ENCODE measurements around the gene ENTREP3. TPM values are rescaled to one million over a fixed set of nuclear protein-coding genes. Genes with fewer than 3 reads are reported as not detected.
A peak's percentile ranks its signal among the peaks of the same experiment; 100 is the strongest.
"Not testable (repeated sequence)": the region's sequence is repeated elsewhere in the genome, so short reads cannot be mapped to it uniquely, and the experiment has no call there.

The ENTREP3 gene
- total RNA-seq, 2 donors from 2014 or later, result 8.6 to 9.3 TPM

DNA sequence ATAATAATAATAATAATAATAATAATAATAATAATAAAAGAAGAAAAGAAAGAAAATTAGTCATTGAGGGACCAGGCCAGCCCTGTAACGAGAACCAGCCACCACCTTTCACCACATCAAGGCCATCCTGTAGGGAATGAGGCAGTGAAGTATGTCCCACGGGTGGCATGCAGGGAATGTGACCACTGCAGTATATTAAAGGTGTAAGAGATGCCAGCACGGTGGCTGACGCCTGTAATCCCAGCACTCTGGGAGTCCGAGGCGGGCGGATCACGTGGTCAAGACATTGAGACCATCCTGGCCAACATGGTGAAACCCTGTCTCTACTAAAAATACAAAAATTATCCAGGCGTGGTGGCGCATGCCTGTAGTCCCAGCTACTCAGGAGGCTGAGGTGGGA, 35.7 kb upstream of the ENTREP3 start:
- H3K36me3 Mint-ChIP-seq (ENCODE audit: low read depth); H3K4me3 Mint-ChIP-seq; H3K4me1 Mint-ChIP-seq; H3K9me3 ChIP-seq (ENCODE audit: control insufficient read depth, low read length, poor library complexity, severe bottlenecking); H3K27ac Mint-ChIP-seq; ATAC-seq; DNase-seq: not testable (repeated sequence)
- peaks cover 29% of the 10 kb centered on the region for H3K27me3 Mint-ChIP-seq

DNA sequence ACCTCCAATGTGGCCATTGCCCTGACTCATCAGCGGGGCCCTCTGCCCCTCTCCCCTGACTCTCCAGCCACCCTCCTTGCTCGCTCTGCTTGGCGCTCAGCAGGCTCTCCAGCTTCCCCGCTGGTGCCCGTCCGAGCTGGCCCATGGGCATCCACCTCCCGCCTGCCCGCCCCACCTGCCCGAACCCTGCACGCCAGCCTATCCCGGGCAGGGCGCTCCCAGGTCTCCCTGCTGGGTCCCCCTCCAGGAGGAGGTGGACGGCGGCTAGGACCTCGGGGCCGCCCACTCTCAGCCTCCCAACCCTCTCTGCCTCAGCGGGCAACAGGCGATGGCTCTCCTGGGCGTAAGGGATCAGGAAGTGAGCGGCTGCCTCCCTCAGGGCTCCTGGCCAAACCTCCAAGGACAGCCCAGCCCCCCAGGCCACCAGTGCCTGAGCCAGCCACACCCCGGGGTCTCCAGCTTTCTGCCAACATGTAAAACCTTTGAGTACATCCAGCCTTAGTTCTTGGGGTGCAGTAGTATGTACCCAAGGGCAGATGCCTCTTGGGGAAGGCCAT, 32.8 kb upstream of the ENTREP3 start:
- Mint-ChIP-seq H3K4me3 (no peak overlapping the region), H3K27me3 (peaks cover 7% of the 10 kb centered on the region), H3K27ac (no peak overlapping the region), H3K36me3 (ENCODE audit: low read depth) (no peaks in the 10 kb centered on the region), H3K4me1 (peaks cover 2% of the 10 kb centered on the region)
- no peaks in the 10 kb centered on the region for H3K9me3 ChIP-seq (ENCODE audit: control insufficient read depth, low read length, poor library complexity, severe bottlenecking)
- ATAC-seq (no peak), DNase-seq (no peak)

DNA sequence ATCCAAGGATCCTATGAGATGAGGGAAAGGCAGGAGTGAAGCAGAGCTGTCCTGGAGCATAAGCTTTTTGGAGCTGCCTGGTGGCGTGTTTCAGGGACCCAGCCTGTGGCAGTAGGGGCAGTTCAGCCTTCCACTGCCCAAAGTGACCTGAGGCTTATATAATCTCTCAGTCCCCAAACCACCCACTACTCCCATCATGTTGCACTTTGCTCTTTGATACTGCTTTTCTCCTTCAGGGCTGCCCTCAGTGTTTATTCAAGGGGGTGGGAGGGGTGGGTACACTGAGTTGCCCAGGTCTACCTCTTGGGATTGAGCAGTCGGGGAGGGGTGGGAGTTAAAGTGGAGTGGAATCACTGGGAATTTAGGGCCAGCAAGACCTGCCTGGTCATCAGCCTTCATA, 31.3 kb upstream of the ENTREP3 start:
- no peak overlapping the region for H3K27ac Mint-ChIP-seq
- no peak for ATAC-seq

DNA sequence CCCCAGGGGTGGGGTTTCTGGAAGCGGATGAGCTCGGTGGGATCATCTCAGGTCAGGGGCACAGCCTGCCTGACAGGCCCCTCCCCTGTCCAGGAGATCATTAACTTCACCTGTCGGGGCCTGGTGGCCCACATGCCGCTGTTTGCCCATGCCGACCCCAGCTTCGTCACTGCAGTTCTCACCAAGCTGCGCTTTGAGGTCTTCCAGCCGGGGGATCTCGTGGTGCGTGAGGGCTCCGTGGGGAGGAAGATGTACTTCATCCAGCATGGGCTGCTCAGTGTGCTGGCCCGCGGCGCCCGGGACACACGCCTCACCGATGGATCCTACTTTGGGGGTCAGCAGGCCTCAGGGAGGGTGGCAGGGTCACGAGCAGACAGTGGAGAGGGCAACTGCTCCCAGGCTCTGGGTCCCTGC, 30.4 kb upstream of the ENTREP3 start:
- ATAC-seq (no peak), DNase-seq (no peak)
- Mint-ChIP-seq H3K4me3 (no peak overlapping the region), H3K4me1 (peaks cover 6% of the 10 kb centered on the region), H3K27ac (no peak overlapping the region), H3K36me3 (ENCODE audit: low read depth) (no peaks in the 10 kb centered on the region), H3K27me3 (no peaks in the 10 kb centered on the region)
- no peaks in the 10 kb centered on the region for H3K9me3 ChIP-seq (ENCODE audit: control insufficient read depth, low read length, poor library complexity, severe bottlenecking)

More for the DNA sequence above, 31.3 kb upstream of the ENTREP3 start:
- no peak overlapping the region for H3K4me3 Mint-ChIP-seq
- H3K36me3 Mint-ChIP-seq (ENCODE audit: low read depth), result no peaks in the 10 kb centered on the region
- no peak for DNase-seq
- peaks cover 2% of the 10 kb centered on the region for H3K27me3 Mint-ChIP-seq
- H3K4me1 Mint-ChIP-seq, result peaks cover 6% of the 10 kb centered on the region
- no peaks in the 10 kb centered on the region for H3K9me3 ChIP-seq (ENCODE audit: control insufficient read depth, low read length, poor library complexity, severe bottlenecking)

DNA sequence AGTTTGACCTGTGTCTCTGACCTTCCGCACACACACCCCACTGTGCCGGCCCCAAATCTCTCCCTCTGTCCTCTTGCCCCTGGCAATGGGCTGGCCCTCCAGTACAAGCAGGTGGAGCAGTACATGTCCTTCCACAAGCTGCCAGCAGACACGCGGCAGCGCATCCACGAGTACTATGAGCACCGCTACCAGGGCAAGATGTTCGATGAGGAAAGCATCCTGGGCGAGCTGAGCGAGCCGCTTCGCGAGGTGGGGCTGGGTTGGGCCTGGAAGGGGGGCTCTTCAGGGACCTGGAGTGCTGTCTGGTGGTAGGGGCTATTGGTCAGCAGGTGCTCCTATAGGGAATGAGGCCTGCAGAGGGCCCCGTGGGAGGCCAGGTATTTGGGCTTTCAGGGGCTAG, 29.8 kb upstream of the ENTREP3 start:
- ATAC-seq, result no peak
- no peaks in the 10 kb centered on the region for H3K27me3 Mint-ChIP-seq
- no peaks in the 10 kb centered on the region for H3K9me3 ChIP-seq (ENCODE audit: control insufficient read depth, low read length, poor library complexity, severe bottlenecking)
- no peak overlapping the region for H3K4me3 Mint-ChIP-seq
- peak overlapping the region; percentile 21 for H3K27ac Mint-ChIP-seq
- DNase-seq, result no peak
- no peaks in the 10 kb centered on the region for H3K36me3 Mint-ChIP-seq (ENCODE audit: low read depth)
- H3K4me1 Mint-ChIP-seq, result peaks cover 5% of the 10 kb centered on the region

DNA sequence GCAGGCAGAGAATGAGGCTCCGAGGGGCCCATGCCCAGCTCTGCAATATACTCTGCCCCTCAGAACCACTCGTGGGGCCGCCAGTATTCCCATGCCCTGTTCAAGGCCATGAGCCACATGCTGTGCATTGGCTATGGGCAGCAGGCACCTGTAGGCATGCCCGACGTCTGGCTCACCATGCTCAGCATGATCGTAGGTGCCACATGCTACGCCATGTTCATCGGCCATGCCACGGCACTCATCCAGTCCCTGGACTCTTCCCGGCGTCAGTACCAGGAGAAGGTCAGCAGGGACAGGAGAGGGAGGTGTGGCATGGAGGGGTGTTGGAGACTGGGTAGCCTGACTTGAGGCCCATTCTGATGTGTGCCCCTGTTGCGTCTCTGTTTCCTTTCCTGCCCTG, 29.2 kb upstream of the ENTREP3 start:
- no peak overlapping the region for H3K4me3 Mint-ChIP-seq
- ATAC-seq (no peak), DNase-seq (no peak)
- H3K36me3 Mint-ChIP-seq (ENCODE audit: low read depth), result no peaks in the 10 kb centered on the region
- H3K27me3 Mint-ChIP-seq, result no peaks in the 10 kb centered on the region
- no peak overlapping the region for H3K27ac Mint-ChIP-seq
- H3K4me1 Mint-ChIP-seq, result peaks cover 4% of the 10 kb centered on the region
- H3K9me3 ChIP-seq (ENCODE audit: control insufficient read depth, low read length, poor library complexity, severe bottlenecking), result no peaks in the 10 kb centered on the region

DNA sequence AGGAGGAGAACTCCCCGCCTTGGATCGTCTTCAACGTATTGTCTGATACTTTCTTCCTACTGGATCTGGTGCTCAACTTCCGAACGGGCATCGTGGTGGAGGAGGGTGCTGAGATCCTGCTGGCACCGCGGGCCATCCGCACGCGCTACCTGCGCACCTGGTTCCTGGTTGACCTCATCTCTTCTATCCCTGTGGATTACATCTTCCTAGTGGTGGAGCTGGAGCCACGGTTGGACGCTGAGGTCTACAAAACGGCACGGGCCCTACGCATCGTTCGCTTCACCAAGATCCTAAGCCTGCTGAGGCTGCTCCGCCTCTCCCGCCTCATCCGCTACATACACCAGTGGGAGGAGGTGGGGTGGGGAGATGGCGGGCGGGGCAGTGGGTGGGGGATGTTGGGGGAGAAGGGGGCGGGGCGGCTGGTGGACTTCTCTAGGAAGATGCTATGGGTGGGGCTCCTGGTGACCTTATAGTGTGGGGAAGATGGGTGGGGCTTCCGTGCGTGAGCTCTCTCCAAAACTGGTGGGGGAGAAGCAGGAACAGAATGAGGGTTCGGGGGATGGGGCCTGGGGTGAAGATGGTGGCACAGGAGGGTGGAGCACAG, 27.3 kb upstream of the ENTREP3 start:
- DNase-seq, result no peak
- H3K9me3 ChIP-seq (ENCODE audit: control insufficient read depth, low read length, poor library complexity, severe bottlenecking), result no peaks in the 10 kb centered on the region
- Mint-ChIP-seq H3K27me3 (no peaks in the 10 kb centered on the region), H3K4me1 (peaks cover 11% of the 10 kb centered on the region), H3K4me3 (peak overlapping the region; percentile 49), H3K36me3 (ENCODE audit: low read depth) (no peaks in the 10 kb centered on the region), H3K27ac (no peak overlapping the region)
- ATAC-seq, result no peak

DNA sequence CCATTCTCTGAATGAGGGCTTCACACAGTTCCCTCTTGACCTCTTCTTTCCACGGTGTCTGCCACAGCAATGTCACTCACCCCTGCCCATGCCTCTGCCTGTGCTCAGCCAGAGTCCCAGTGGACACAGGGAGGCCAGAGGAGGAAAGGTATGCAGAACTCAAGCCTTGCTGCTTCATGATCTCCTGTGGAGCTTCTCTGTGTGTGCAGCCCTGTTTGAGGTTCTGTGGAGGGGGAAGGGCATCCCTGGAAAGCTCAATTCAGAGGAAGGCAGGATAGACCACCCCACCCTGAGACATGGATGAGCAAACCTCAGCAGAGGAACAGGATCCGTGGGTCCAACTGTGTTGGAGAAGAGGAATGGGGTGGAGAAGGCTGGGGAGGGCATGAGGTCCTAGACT, 24.0 kb upstream of the ENTREP3 start:
- ATAC-seq, result no peak
- no peak for DNase-seq
- Mint-ChIP-seq H3K4me3 (peak overlapping the region; percentile 28), H3K4me1 (peaks cover 22% of the 10 kb centered on the region), H3K27ac (no peak overlapping the region), H3K27me3 (no peaks in the 10 kb centered on the region), H3K36me3 (ENCODE audit: low read depth) (no peaks in the 10 kb centered on the region)
- H3K9me3 ChIP-seq (ENCODE audit: control insufficient read depth, low read length, poor library complexity, severe bottlenecking), result no peaks in the 10 kb centered on the region

DNA sequence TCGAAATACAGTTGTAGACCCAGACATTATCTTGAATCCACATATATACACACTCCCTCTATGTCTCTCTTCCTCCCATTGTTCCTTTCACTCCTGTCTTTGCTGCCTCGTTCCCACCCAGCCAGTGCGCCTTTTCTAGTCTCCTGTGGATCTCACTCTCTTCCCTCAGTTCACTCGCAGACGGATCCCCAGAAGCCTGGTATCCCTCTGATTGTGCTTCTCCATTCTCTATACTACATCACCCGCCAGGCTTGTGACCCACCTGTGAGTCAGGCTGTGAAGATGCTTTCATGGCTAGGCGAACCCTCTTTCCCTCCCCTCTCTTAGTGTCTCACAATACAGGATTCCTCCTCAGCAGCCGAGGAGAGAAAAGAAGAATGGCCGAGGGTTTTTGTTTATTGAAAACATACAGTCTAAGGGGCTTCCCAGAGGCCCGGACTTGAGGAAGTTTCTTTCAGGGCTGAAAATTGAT, 23.4 kb upstream of the ENTREP3 start:
- no peak for ATAC-seq
- H3K27me3 Mint-ChIP-seq, result no peaks in the 10 kb centered on the region
- no peaks in the 10 kb centered on the region for H3K9me3 ChIP-seq (ENCODE audit: control insufficient read depth, low read length, poor library complexity, severe bottlenecking)
- peak overlapping the region; percentile 81 for H3K4me3 Mint-ChIP-seq
- no peaks in the 10 kb centered on the region for H3K36me3 Mint-ChIP-seq (ENCODE audit: low read depth)
- H3K4me1 Mint-ChIP-seq, result peaks cover 23% of the 10 kb centered on the region
- H3K27ac Mint-ChIP-seq, result no peak overlapping the region
- no peak for DNase-seq

DNA sequence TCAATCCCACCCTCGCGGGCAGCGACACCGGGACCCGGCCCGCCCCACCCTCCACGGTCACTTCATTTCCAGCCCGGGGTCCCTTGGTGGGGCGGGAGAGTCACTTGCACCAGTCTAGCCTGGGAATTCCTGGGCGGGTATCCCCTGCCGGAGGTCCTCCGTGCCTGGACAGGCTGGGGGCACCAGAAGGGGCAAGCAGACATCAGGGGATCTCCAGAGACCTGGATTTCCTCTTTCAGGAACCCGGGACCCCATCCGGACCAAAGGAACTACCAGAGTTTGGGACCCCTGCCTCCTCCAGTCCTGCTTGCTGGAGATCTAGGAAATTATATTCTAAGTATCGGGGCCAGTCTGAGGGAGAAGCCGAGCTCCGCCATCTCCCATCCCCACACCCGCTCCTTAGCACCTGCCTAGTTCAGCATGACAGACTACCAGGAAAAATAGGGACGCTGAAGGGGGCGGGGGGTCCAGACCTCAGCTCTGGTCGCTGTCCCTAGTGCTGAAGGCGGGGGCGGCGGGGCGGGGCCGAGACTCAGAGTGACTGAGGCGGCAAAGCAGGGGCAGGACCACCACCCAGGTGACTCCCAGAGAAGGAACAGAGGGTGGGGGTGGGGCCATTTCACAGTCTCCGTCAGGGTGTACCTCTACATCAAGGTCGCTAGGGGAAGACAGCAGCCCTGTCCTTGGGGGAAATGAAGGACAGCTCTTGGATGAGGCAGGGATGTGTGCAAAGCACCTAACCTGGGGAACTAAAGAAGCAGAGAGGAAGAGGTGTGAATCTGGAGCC, 22.8 kb upstream of the ENTREP3 start:
- Mint-ChIP-seq H3K27me3 (no peaks in the 10 kb centered on the region), H3K36me3 (ENCODE audit: low read depth) (no peaks in the 10 kb centered on the region), H3K4me3 (peak overlapping the region; percentile 81), H3K27ac (no peak overlapping the region), H3K4me1 (peaks cover 28% of the 10 kb centered on the region)
- peak; percentile 63 for ATAC-seq
- no peaks in the 10 kb centered on the region for H3K9me3 ChIP-seq (ENCODE audit: control insufficient read depth, low read length, poor library complexity, severe bottlenecking)
- DNase-seq, result peak; percentile 56 to 75 (median 66)

DNA sequence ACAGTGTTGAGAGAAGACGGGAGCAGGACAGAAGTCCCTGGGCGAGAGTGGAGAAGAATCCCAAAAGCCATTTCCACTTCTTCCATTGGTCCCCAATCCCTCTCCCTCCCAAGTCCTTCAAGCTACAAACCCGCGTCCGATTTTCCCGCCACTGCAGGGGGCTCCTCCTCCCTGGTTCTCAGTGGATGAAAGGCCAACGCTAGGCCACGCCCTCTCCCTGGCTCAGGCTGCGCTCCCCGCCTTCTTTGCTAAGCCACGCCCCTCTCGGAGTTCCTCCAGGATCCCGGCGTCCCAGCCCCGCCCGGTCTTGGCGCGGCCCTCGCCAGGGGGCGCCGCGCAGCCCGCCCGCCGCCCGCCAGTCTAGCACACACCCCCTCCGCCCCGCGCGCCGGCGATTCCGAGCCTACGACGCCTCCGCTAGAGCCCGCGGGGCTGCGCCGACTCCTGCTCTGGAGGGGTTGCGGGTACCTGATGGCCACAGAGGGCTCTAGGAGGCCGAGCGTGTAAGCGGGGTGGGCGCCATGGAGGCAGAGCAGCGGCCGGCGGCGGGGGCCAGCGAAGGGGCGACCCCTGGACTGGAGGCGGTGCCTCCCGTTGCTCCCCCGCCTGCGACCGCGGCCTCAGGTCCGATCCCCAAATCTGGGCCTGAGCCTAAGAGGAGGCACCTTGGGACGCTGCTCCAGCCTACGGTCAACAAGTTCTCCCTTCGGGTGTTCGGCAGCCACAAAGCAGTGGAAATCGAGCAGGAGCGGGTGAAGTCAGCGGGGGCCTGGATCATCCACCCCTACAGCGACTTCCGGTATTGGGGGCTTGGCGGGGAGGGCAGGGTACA, 22.0 kb upstream of the ENTREP3 start, which contains the start of gene HCN3:
Gene HCN3 (plus strand): TSS at position 394 of the 832 bp plus-strand sequence. CDS start 128 bp downstream, at position 522.
- H3K4me3 Mint-ChIP-seq, result peak within 1 kb of the TSS; percentile 81
- peaks cover 2% of the 10 kb centered on the region for H3K36me3 Mint-ChIP-seq (ENCODE audit: low read depth)
- H3K27me3 Mint-ChIP-seq, result no peaks in the 10 kb centered on the region
- peak; percentile 72 to 93 (median 91) for DNase-seq
- H3K4me1 Mint-ChIP-seq, result peaks cover 31% of the 10 kb centered on the region
- no peak within 1 kb of the TSS for H3K27ac Mint-ChIP-seq
- ATAC-seq, result peak; percentile 58
- no peaks in the 10 kb centered on the region for H3K9me3 ChIP-seq (ENCODE audit: control insufficient read depth, low read length, poor library complexity, severe bottlenecking)

DNA sequence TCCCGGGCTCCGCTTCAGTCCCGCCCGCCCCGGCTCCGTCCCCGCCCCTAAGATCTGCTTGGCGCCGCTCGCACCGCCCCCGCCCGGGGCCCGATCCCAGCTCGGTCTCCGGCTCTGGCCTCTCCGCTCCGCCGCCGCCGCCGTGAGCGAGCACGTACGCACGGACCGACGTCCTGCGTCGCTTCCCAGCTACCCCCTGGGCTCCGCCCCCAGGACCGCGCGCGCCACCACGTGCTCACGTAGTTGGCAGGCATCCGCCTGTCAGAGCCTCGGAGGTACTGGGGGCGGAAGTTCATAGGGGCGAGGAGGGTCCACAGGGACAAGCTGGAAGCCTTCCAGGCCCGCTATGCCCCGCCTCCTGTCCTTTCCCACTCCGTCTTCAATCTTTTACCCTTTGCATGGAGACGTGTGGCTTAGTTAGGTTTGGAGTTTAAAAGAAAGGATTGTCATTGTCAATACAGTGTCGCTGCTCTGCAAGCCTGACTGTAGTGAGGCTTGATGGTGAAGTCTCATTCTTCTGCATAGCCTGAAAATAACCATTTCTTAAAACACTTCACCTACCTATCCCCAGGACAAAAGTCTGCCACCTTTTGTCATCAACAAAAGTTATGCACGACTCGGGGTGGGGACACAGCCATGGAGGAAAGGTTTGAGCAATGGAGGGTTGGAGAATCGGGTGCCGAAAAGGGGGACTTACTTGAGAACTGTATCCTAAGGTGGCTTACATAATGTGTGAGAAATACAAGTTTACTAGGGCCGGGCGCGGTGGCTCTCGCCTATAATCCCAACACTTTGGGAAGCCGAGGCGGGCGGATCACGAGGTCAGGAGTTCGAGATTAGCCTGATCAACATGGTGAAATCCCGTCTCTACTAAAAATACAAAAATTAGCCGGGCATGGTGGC, 18.3 kb upstream of the ENTREP3 start, which contains the start of gene CLK2:
Gene CLK2 (minus strand): TSS at position 162 of the 903 bp plus-strand sequence. CDS start 2,527 bp downstream, outside the sequence.
- Mint-ChIP-seq H3K4me3 (peak within 1 kb of the TSS; percentile 98), H3K27ac (peak within 1 kb of the TSS; percentile 87), H3K27me3 (no peaks in the 10 kb centered on the region), H3K36me3 (ENCODE audit: low read depth) (peaks cover 5% of the 10 kb centered on the region), H3K4me1 (peaks cover 40% of the 10 kb centered on the region)
- DNase-seq, result peak; percentile 90 to 92 (median 90)
- no peaks in the 10 kb centered on the region for H3K9me3 ChIP-seq (ENCODE audit: control insufficient read depth, low read length, poor library complexity, severe bottlenecking)
- ATAC-seq, result peak; percentile 88
